HEK293 (cell line): ENCODE measurements around the gene MRPS18A.

Experiments used
- CTCF ChIP-seq: fragments of 450-650 bp; formaldehyde crosslinking; IDR thresholded peaks from 2 replicates; pipeline ENCODE4 v1.5.1; 2016; ENCODE audit warnings: missing biosample characterization, missing genetic modification characterization
- MZF1 ChIP-seq: fragments of 450-650 bp; formaldehyde crosslinking; IDR thresholded peaks from 2 replicates; pipeline ENCODE4 v1.5.1; 2017; ENCODE audit warnings: missing biosample characterization, missing genetic modification characterization, borderline replicate concordance
- PBX3 ChIP-seq: sonication (generic); formaldehyde crosslinking; IDR thresholded peaks from 2 replicates; pipeline ENCODE4 v1.8.1; 2022; ENCODE audit warnings: mild to moderate bottlenecking, moderate library complexity, missing genetic modification reagents
- ZNF133 ChIP-seq: fragments of 450-650 bp; formaldehyde crosslinking; IDR thresholded peaks from 2 replicates; pipeline ENCODE4 v1.5.1; 2016; ENCODE audit warnings: missing biosample characterization, missing genetic modification characterization
- ZNF140 ChIP-seq: fragments of 450-650 bp; formaldehyde crosslinking; IDR thresholded peaks from 2 replicates; pipeline ENCODE4 v1.5.1; 2016; ENCODE audit warnings: missing biosample characterization, missing genetic modification characterization
- ZNF175 ChIP-seq: fragments of 450-650 bp; formaldehyde crosslinking; IDR thresholded peaks from 2 replicates; pipeline ENCODE4 v1.5.1; 2016; ENCODE audit warnings: missing biosample characterization, missing genetic modification characterization
- ZNF274 ChIP-seq, 2 experiments: fragments of 200-500 bp in 1 of 2; fragments of 450-650 bp in 1 of 2; sonication (Bioruptor generic) in 1 of 2; formaldehyde crosslinking in 1 of 2; IDR thresholded peaks; 2 replicates each; pipeline versions ENCODE4 v1.5.1 to v1.6.1; 2014 to 2016; ENCODE audit warnings: borderline replicate concordance in 1 of 2, inconsistent platforms in 1 of 2, low read length in 1 of 2, missing biosample characterization in 1 of 2, missing genetic modification characterization in 1 of 2
- ZNF639 ChIP-seq: fragments of 450-650 bp; formaldehyde crosslinking; IDR thresholded peaks from 2 replicates; pipeline ENCODE4 v1.5.1; 2016; ENCODE audit warnings: missing biosample characterization, missing genetic modification characterization
- ZNF670 ChIP-seq: fragments of 450-650 bp; formaldehyde crosslinking; IDR thresholded peaks from 2 replicates; pipeline ENCODE4 v1.5.1; 2016; ENCODE audit warnings: missing biosample characterization, missing genetic modification characterization, low read depth
- TF ChIP-seq, protein P1 (sequence below): fragments of 450-650 bp; formaldehyde crosslinking; IDR thresholded peaks from 2 replicates; pipeline ENCODE4 v1.5.1; 2016; ENCODE audit warnings: missing biosample characterization, missing genetic modification characterization, borderline replicate concordance
- TF ChIP-seq, protein P2 (sequence below): fragments of 450-650 bp; formaldehyde crosslinking; IDR thresholded peaks from 2 replicates; pipeline ENCODE4 v1.5.1; 2016; ENCODE audit warnings: missing biosample characterization, missing genetic modification characterization, low read depth

DNA sequence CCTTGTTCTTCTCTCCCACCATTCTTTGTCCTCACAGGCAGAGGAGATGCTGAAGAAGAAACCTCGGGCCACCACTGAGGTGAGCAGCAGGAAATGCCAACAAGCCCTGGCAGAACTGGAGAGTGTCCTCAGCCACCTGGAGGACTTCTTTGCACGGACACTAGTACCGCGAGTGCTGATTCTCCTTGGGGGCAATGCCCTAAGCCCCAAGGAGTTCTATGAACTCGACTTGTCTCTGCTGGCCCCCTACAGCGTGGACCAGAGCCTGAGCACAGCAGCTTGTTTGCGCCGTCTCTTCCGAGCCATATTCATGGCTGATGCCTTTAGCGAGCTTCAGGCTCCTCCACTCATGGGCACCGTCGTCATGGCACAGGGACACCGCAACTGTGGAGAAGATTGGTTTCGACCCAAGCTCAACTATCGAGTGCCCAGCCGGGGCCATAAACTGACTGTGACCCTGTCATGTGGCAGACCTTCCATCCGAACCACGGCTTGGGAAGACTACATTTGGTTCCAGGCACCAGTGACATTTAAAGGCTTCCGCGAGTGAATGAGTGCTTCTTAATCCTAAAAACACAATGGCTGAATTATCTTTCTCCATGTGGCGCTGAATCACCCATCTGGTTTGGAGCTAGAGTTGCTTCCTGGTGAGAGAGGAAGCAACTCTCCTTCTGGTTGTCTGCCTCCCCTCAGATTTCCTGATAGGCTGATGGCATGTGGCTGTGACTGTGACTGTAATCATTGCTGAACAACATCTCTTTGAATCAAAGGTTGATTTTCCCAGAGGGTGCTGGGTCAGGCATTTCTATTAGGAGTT, 47.4 kb downstream of the MRPS18A start:
- no peak for TF ChIP-seq ZNF274 (IDR thresholded peaks at IDR 0.05; ENCODE audit: low read length)
- TF ChIP-seq ZNF274 (tag by site-specific recombination; IDR thresholded peaks at IDR 0.05; ENCODE audit: borderline replicate concordance), result no peak
- no peak for TF ChIP-seq CTCF (tag by site-specific recombination)
- no peak for TF ChIP-seq ZNF639 (tag by site-specific recombination)
- TF ChIP-seq ZNF133 (tag by site-specific recombination), result no peak
- TF ChIP-seq ZNF140 (tag by site-specific recombination), result no peak
- TF ChIP-seq, protein P1, sequence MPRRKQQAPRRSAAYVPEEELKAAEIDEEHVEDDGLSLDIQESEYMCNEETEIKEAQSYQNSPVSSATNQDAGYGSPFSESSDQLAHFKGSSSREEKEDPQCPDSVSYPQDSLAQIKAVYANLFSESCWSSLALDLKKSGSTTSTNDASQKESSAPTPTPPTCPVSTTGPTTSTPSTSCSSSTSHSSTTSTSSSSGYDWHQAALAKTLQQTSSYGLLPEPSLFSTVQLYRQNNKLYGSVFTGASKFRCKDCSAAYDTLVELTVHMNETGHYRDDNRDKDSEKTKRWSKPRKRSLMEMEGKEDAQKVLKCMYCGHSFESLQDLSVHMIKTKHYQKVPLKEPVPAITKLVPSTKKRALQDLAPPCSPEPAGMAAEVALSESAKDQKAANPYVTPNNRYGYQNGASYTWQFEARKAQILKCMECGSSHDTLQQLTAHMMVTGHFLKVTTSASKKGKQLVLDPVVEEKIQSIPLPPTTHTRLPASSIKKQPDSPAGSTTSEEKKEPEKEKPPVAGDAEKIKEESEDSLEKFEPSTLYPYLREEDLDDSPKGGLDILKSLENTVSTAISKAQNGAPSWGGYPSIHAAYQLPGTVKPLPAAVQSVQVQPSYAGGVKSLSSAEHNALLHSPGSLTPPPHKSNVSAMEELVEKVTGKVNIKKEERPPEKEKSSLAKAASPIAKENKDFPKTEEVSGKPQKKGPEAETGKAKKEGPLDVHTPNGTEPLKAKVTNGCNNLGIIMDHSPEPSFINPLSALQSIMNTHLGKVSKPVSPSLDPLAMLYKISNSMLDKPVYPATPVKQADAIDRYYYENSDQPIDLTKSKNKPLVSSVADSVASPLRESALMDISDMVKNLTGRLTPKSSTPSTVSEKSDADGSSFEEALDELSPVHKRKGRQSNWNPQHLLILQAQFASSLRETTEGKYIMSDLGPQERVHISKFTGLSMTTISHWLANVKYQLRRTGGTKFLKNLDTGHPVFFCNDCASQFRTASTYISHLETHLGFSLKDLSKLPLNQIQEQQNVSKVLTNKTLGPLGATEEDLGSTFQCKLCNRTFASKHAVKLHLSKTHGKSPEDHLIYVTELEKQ (tag by site-specific recombination), result no peak
- TF ChIP-seq ZNF175 (tag by site-specific recombination), result no peak
- TF ChIP-seq, protein P2, sequence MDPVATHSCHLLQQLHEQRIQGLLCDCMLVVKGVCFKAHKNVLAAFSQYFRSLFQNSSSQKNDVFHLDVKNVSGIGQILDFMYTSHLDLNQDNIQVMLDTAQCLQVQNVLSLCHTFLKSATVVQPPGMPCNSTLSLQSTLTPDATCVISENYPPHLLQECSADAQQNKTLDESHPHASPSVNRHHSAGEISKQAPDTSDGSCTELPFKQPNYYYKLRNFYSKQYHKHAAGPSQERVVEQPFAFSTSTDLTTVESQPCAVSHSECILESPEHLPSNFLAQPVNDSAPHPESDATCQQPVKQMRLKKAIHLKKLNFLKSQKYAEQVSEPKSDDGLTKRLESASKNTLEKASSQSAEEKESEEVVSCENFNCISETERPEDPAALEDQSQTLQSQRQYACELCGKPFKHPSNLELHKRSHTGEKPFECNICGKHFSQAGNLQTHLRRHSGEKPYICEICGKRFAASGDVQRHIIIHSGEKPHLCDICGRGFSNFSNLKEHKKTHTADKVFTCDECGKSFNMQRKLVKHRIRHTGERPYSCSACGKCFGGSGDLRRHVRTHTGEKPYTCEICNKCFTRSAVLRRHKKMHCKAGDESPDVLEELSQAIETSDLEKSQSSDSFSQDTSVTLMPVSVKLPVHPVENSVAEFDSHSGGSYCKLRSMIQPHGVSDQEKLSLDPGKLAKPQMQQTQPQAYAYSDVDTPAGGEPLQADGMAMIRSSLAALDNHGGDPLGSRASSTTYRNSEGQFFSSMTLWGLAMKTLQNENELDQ (tag by site-specific recombination), result no peak
- TF ChIP-seq PBX3 (CRISPR knock-in tag), result no peak
- no peak for TF ChIP-seq ZNF670 (tag by site-specific recombination)
- TF ChIP-seq MZF1, result no peak
